H1 (cell line): Measurements from ENCODE around the gene SLC26A11. TPM values are rescaled to one million over a fixed set of nuclear protein-coding genes. Genes with fewer than 3 reads are reported as not detected.

ENCODE experiments used
- CHD7 ChIP-seq: fragments of 300-600 bp; sonication (generic); IDR thresholded peaks from 2 replicates; pipeline ENCODE4 v1.7.1; 2012; ENCODE audit warnings: low read length, moderate library complexity, mild to moderate bottlenecking, inconsistent platforms; ENCODE audit not compliant: insufficient replicate concordance
- SUZ12 ChIP-seq: fragments of 200-600 bp; sonication (generic); IDR thresholded peaks from 2 replicates; pipeline ENCODE4 v1.6.1; 2012; ENCODE audit warnings: mild to moderate bottlenecking, inconsistent platforms, low read length, moderate library complexity, mixed read lengths
- polyA plus RNA-seq, 7 experiments: library from polyadenylated mRNA; depleted of rRNA in 3 of 7; stranded (reverse) in 5 of 7; unstranded in 2 of 7; fragments of >200 nt in 5 of 7; fragments of 200-250 nt in 2 of 7; gene quantifications; 1 replicate in 5 of 7; 2 replicates in 1 of 7; 4 replicates in 1 of 7; pipeline versions ENCODE4 v1.2.1 to v1.2.3, GENCODE V29; 2011 to 2013; ENCODE audit warnings: missing spikeins in 2 of 7, mixed read lengths in 2 of 7
- total RNA-seq: library from RNA; stranded (reverse); fragmentation: NEBNext Ultra II Directional; extraction: Animal tissue kit (Norgen Biotek cat#: 25700); gene quantifications from 2 replicates; pipeline ENCODE4 v1.2.1, GENCODE V29; 2021

The SLC26A11 gene
- total and polyA plus RNA-seq, 2 of the 8 experiments (the other 6 are each of a cell fraction or from before 2014, with no cell fraction given): 15.5 to 25.9 TPM

- TF ChIP-seq CHD7 (no peak), SUZ12 (no peak)
- TF ChIP-seq, all 59 proteins: peak for 0
These were observed 71.7 kb downstream of the SLC26A11 start (continued) for GRCh38 chr17:80291691-80292487.
